Measurements from ENCODE around the gene ENTPD2.

- TF ChIP-seq CTCF (IDR thresholded peaks at IDR 0.05) (no peak), POLR2A (IDR thresholded peaks at IDR 0.05) (no peak)
Observed at GRCh38 chr9:137013571-137013940, 40.3 kb downstream of the ENTPD2 start.
